Spleen (tissue), 7 donors: ENCODE data around the gene SIRPA.

Experiments
- CTCF ChIP-seq, 11 experiments: fragments of 200-600 bp in 7 of 11; fragments of 450-650 bp in 4 of 11; sonication (generic) in 4 of 11; IDR thresholded peaks in 8 of 11; conservative IDR thresholded peaks in 3 of 11; 1 replicate in 7 of 11; 2 replicates in 4 of 11; pipeline versions ENCODE4 v1.4.0 to v1.8.0; 2016 to 2021; ENCODE audit warnings: antibody characterized with exemption in 11 of 11, inconsistent platforms in 4 of 11, mild to moderate bottlenecking in 1 of 11
- POLR2A ChIP-seq, 3 donors: fragments of 450-650 bp; IDR thresholded peaks; one replicate each; pipeline ENCODE4 v1.5.1; 2017; ENCODE audit warnings: antibody characterized with exemption in 3 of 3, mild to moderate bottlenecking in 1 of 3
- POLR2AphosphoS5 ChIP-seq, 3 donors: sonication (generic); formaldehyde crosslinking; IDR thresholded peaks; one replicate each; pipeline ENCODE4 v1.5.1; 2017; ENCODE audit warnings: antibody characterized with exemption in 3 of 3
- donor health status: DM: no; HTN: no; CAD: no; lungs with moderate emphysema.
- donor health status: DM: no; HTN: no; CAD: no.
- donor health status: DM: no; HTN: no; CAD: no.

- TF ChIP-seq POLR2A (IDR thresholded peaks at IDR 0.05), result no peak
- TF ChIP-seq CTCF (IDR thresholded peaks at IDR 0.05 in 8 of 11, conservative IDR thresholded peaks at IDR 0.05 in 3 of 11), result no peak
- TF ChIP-seq POLR2AphosphoS5 (IDR thresholded peaks at IDR 0.05), result peak in 1 of 3 donors; percentile 2
These were observed 16.3 kb downstream of the SIRPA start for GRCh38 chr20:1911536-1911935.
